GM20000 (cell line): ENCODE results near the gene TFEC.

Source experiments
- DNase-seq: peaks from one replicate; pipeline ENCODE4 v3.0.0; 2012; ENCODE audit warnings: low spot score
- TF ChIP-seq, protein P1 (sequence below): IDR thresholded peaks from 2 replicates; pipeline ENCODE4 v1.5.1; 2012; ENCODE audit warnings: mild to moderate bottlenecking, control low read depth; ENCODE audit errors: extremely low read depth, missing control alignments

Gene TFEC

DNA sequence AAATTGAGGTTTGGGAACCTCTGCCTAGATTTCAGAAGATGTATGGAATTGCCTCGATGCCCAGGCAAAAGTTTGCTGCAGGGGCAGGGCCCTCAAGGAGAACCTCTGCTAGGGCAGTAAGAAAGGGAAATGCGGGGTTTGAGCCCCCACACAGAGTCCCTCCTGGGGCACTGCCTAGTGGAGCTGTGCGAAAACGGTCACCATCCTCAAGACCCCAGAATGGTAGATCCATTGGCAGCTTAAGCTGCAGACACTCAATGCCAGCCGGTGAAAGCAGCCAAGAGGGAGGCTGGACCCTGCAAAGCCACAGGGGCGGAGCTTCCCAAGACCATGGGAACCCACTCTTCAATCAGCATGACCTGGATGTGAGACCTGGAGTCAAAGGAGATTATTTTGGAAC, 15.0 kb upstream of the TFEC start:
- no peak for DNase-seq

DNA sequence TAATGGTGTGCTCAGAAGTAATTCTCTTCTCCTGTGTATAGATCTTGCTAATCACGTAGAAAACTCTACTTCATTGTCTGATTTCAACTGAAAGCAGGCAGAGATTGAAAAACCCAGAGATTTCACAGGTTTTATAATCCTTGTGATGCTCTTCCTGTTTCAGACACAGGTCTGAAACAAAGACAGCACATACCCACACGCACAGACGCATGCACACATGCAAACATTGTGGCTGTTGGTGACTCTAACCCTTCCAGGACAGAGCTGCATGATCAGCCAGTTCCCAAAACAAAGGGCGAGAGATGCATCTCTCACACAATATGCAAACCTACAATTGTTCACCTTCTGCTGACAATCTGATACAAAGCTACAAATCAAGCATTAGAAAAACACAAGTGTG, 11.1 kb upstream of the TFEC start:
- TF ChIP-seq, protein P1, sequence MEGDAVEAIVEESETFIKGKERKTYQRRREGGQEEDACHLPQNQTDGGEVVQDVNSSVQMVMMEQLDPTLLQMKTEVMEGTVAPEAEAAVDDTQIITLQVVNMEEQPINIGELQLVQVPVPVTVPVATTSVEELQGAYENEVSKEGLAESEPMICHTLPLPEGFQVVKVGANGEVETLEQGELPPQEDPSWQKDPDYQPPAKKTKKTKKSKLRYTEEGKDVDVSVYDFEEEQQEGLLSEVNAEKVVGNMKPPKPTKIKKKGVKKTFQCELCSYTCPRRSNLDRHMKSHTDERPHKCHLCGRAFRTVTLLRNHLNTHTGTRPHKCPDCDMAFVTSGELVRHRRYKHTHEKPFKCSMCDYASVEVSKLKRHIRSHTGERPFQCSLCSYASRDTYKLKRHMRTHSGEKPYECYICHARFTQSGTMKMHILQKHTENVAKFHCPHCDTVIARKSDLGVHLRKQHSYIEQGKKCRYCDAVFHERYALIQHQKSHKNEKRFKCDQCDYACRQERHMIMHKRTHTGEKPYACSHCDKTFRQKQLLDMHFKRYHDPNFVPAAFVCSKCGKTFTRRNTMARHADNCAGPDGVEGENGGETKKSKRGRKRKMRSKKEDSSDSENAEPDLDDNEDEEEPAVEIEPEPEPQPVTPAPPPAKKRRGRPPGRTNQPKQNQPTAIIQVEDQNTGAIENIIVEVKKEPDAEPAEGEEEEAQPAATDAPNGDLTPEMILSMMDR: no peak
- DNase-seq: peak; percentile 11

More for the DNA sequence above, 15.0 kb upstream of the TFEC start:
- TF ChIP-seq, protein P1: no peak

DNA sequence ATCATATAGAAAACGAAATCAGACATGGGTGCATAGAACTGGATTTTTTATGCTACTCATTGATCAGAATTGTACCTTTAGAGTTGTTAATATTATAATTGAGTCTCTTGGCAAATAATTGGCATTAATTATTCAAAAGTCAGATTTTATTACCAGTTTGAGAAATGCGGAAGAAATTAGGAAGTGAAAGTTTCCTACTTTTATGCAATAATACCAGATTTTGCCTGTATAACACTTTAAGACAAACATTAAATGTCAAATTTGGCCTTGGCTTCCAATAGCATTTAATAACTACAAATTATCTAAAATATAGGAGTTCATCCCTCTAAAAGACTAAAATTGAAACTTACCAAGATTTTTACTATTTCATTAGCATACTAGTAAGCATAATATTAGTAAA, 6.8 kb upstream of the TFEC start:
- TF ChIP-seq, protein P1: no peak
- DNase-seq: no peak

DNA sequence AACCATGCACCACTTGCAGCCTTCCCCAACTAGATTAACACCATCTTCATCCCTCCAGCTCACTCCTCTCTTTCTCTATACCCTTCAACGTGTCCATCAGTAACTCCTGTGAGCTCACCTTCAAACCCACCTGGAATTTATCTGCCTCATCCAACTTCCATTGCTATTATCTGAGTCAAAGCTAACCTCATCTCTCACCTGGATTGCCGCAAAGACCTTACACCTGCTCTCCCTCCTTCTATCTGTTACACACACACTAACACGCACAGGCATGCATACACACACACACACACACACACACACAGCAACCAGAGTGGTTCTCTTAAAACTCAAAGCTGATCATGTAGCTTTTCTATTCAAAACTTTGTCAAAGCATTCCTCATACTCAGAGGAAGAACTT, 3.8 kb upstream of the TFEC start:
- TF ChIP-seq, protein P1: no peak
- DNase-seq: no peak

DNA sequence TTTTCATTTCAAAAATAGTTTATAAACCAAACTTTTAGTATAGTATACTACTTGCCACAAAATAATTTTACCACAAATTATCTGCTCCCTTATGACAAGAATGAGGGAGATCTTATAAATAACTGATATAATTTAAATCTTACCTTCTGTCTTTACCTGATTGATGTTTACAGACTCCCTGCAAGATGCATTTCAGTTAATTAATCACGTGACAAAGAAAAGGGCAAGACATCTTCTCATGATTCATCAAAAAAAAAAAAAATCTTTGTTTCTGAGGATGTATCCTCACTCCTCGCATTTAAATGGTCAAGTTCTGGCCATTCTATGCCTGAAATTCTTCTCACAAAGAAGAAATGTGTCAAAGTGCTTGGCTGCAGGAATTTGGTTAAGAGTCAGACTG, 2.3 kb upstream of the TFEC start:
- DNase-seq: no peak
- TF ChIP-seq, protein P1: no peak

DNA sequence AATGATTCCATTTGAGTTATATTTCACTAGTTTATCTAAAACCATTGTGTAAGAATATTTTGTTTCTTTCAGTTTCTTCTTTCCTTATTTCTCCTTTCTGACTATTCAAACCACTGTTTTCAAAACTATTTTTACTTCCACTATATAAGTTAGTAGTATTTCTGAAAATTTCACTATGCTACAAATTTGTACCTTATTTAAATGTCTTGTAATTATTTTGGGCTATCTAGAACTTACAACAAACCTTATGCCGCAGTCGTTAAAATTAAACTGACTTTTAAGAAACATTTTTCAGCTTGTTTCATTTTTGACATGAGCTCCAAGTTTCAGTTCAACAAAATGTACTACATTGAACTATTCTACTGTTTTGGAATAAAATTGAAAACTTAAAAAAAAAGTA, 1.8 kb downstream of the TFEC start:
- TF ChIP-seq, protein P1: no peak
- no peak for DNase-seq

DNA sequence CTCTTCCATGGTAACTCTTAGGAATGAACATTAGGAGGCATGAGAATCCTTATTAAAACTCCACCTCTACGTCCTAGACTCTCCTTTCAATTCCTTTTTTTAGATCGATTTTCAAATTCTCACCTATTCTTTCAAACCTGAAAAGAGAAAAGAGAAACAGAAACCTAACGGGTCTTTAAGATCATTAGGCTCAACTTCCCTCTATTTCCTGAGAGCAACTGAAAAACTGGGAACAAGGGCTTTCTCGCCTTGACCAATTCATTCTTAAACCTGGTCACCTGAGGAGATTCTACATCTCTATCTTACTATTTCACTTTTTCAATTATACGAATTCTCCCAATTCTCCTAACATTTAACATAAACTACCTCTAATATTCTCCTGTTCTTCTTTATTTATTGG, 2.8 kb downstream of the TFEC start:
- no peak for DNase-seq
- TF ChIP-seq, protein P1: no peak
